CD4-positive, alpha-beta T cell (primary cell): Measurements from ENCODE around the gene RSPH10B2. TPM values are rescaled to one million over a fixed set of nuclear protein-coding genes. Genes with fewer than 3 reads are reported as not detected.
"Not testable (repeated sequence)": the region's sequence is repeated elsewhere in the genome, so short reads cannot be mapped to it uniquely, and the experiment has no call there.

Experiments
- ATAC-seq: fragments of 200-7000 bp; cut with Tn5 transposase; one replicate; pipeline ENCODE4 v1.10.0; 2022; ENCODE audit warnings: mild to moderate bottlenecking; ENCODE audit not compliant: poor library complexity
- CTCF ChIA-PET: fragments of 350-600 bp; sonication (Branson Sonifier 250); formaldehyde crosslinking; loops from one replicate; lab custom pipeline; 2021; ENCODE audit warnings: antibody characterized with exemption, inconsistent platforms; lab: Charles Lee
- POLR2A ChIA-PET: fragments of 350-600 bp; sonication (Branson Sonifier 250); formaldehyde crosslinking; loops from one replicate; lab custom pipeline; 2021; ENCODE audit warnings: antibody characterized with exemption, inconsistent platforms; lab: Charles Lee
- DNase-seq, 14 experiments: peaks; one replicate each; pipeline ENCODE4 v3.0.0-alpha.2; 2013 to 2020; ENCODE audit warnings: mixed read lengths in 2 of 14
- H3K27ac ChIP-seq, 2 donors: one replicate each; pipeline versions ENCODE4 v1.5.1 to v1.7.0; 2013; ENCODE audit warnings: low read length in 2 of 2, low read depth in 1 of 2, mild to moderate bottlenecking in 1 of 2
- H3K27me3 ChIP-seq, 2 experiments: 1 replicate in 1 of 2; 2 replicates in 1 of 2; pipeline versions ENCODE4 v1.6.1 to v1.7.0; 2013; ENCODE audit warnings: low read length in 2 of 2, control low read depth in 1 of 2, mild to moderate bottlenecking in 1 of 2, moderate library complexity in 1 of 2; ENCODE audit not compliant: insufficient read depth in 2 of 2, control insufficient read depth in 1 of 2
- H3K36me3 ChIP-seq: one replicate; pipeline ENCODE4 v1.6.1; 2013; ENCODE audit warnings: low read length, control low read depth; ENCODE audit not compliant: insufficient read depth
- H3K4me1 ChIP-seq: one replicate; pipeline ENCODE4 v1.6.1; 2013; ENCODE audit warnings: low read length, control low read depth; ENCODE audit not compliant: insufficient read depth
- H3K4me3 ChIP-seq: one replicate; pipeline ENCODE4 v1.5.1; 2013; ENCODE audit warnings: mild to moderate bottlenecking, low read length, moderate library complexity
- H3K9me3 ChIP-seq, 2 experiments: 1 replicate in 1 of 2; 2 replicates in 1 of 2; pipeline versions ENCODE4 v1.6.1 to v1.7.0; 2013; ENCODE audit warnings: low read length in 2 of 2, mild to moderate bottlenecking in 2 of 2, control low read depth in 1 of 2, moderate library complexity in 1 of 2; ENCODE audit not compliant: control insufficient read depth in 1 of 2, insufficient read depth in 1 of 2
- H3K27ac Mint-ChIP-seq: one replicate; pipeline ENCODE4 v1.8.0; 2020; ENCODE audit warnings: mixed read lengths
- H3K27me3 Mint-ChIP-seq: one replicate; pipeline ENCODE4 v1.8.0; 2021; ENCODE audit warnings: mixed read lengths
- H3K36me3 Mint-ChIP-seq: one replicate; pipeline ENCODE4 v1.8.0; 2021; ENCODE audit warnings: low read depth, mixed read lengths
- H3K4me1 Mint-ChIP-seq: one replicate; pipeline ENCODE4 v1.8.0; 2021; ENCODE audit warnings: low read depth, mixed read lengths
- H3K4me3 Mint-ChIP-seq: one replicate; pipeline ENCODE4 v1.8.0; 2020; ENCODE audit warnings: mild to moderate bottlenecking, mixed read lengths
- H3K9me3 Mint-ChIP-seq: one replicate; pipeline ENCODE4 v1.8.0; 2020; ENCODE audit warnings: mixed read lengths
- intact Hi-C, 2 experiments: fragments of 100-400 bp; cut with DNase I in 1 of 2; cut with micrococcal nuclease in 1 of 2; formaldehyde crosslinking; loops; one replicate each; pipeline versions ENCODE4 v1.15.1 to v1.9.0; 2023 to 2025; cut with DNase I, micrococcal nuclease
- total RNA-seq, 174 experiments: library from RNA in 2 of 174; stranded (reverse) in 2 of 174; gene quantifications; one replicate each; pipeline ENCODE4 v1.2.3 and lab custom pipeline; 2021 to 2026

RSPH10B2 gene
- total RNA-seq, 2 experiments from 2014 or later: not detected

GRCh38 chr7:6800331-6800730 lies 46.4 kb downstream of the RSPH10B2 start:
- DNase-seq, H3K9me3 ChIP-seq, CTCF ChIA-PET, ATAC-seq, H3K27me3 ChIP-seq, POLR2A ChIA-PET, H3K4me3 Mint-ChIP-seq, H3K9me3 Mint-ChIP-seq, H3K4me1 ChIP-seq, H3K27me3 Mint-ChIP-seq, intact Hi-C loops, H3K4me3 ChIP-seq, H3K36me3 Mint-ChIP-seq, H3K36me3 ChIP-seq, H3K4me1 Mint-ChIP-seq, H3K27ac ChIP-seq, H3K27ac Mint-ChIP-seq: not testable (repeated sequence)

- DNase-seq, H3K9me3 ChIP-seq, CTCF ChIA-PET, intact Hi-C loops, H3K4me1 ChIP-seq, H3K27me3 ChIP-seq, H3K36me3 Mint-ChIP-seq, H3K27me3 Mint-ChIP-seq, H3K36me3 ChIP-seq, H3K4me3 Mint-ChIP-seq, H3K4me3 ChIP-seq, H3K27ac Mint-ChIP-seq, H3K27ac ChIP-seq, ATAC-seq, H3K4me1 Mint-ChIP-seq, H3K9me3 Mint-ChIP-seq: not testable (repeated sequence)
- POLR2A ChIA-PET: interaction anchor here (0.6 kb wide), 1 partner anchor 961 kb away, joined by 3 read pairs; no protein-coding TSS in a partner anchor
Observed at GRCh38 chr7:6807393-6807918, 53.6 kb downstream of the RSPH10B2 start.

- H3K36me3 ChIP-seq, H3K27me3 Mint-ChIP-seq, H3K9me3 Mint-ChIP-seq, H3K27me3 ChIP-seq, H3K4me1 Mint-ChIP-seq, H3K4me1 ChIP-seq, H3K4me3 Mint-ChIP-seq, H3K27ac ChIP-seq, intact Hi-C loops, CTCF ChIA-PET, H3K9me3 ChIP-seq, H3K4me3 ChIP-seq, ATAC-seq, DNase-seq, H3K36me3 Mint-ChIP-seq, H3K27ac Mint-ChIP-seq: not testable (repeated sequence)
- POLR2A ChIA-PET: interaction anchor here (0.6 kb wide), 1 partner anchor 961 kb away, joined by 3 read pairs; no protein-coding TSS in a partner anchor
Observed at GRCh38 chr7:6807959-6808358, 54.1 kb downstream of the RSPH10B2 start.

- CTCF ChIA-PET: not testable (repeated sequence)
Observed at GRCh38 chr7:6813011-6813410, 59.1 kb downstream of the RSPH10B2 start.

GRCh38 chr7:6815470-6815869 lies 61.6 kb downstream of the RSPH10B2 start:
- H3K27me3 Mint-ChIP-seq, DNase-seq, H3K27me3 ChIP-seq, H3K4me3 Mint-ChIP-seq, H3K4me3 ChIP-seq, ATAC-seq, H3K27ac ChIP-seq, H3K9me3 ChIP-seq, H3K4me1 ChIP-seq, POLR2A ChIA-PET, H3K27ac Mint-ChIP-seq, H3K9me3 Mint-ChIP-seq, H3K4me1 Mint-ChIP-seq, intact Hi-C loops, CTCF ChIA-PET: not testable (repeated sequence)
- H3K36me3 Mint-ChIP-seq: peaks cover 29% of the 10 kb centered on the region
- peaks cover 17% of the 10 kb centered on the region for H3K36me3 ChIP-seq

More at GRCh38 chr7:6813011-6813410, 59.1 kb downstream of the RSPH10B2 start:
- H3K4me1 ChIP-seq, H3K9me3 ChIP-seq, DNase-seq, H3K4me1 Mint-ChIP-seq, H3K27me3 ChIP-seq, H3K9me3 Mint-ChIP-seq, H3K4me3 ChIP-seq, H3K27ac Mint-ChIP-seq, ATAC-seq, intact Hi-C loops, H3K4me3 Mint-ChIP-seq, POLR2A ChIA-PET, H3K27ac ChIP-seq, H3K27me3 Mint-ChIP-seq: not testable (repeated sequence)
- H3K36me3 Mint-ChIP-seq: peaks cover 21% of the 10 kb centered on the region
- H3K36me3 ChIP-seq: peaks cover 11% of the 10 kb centered on the region

GRCh38 chr7:6821622-6822021 lies 67.7 kb downstream of the RSPH10B2 start:
- not testable (repeated sequence) for H3K9me3 Mint-ChIP-seq

GRCh38 chr7:6825236-6826125 lies 71.6 kb downstream of the RSPH10B2 start:
- CTCF ChIA-PET, intact Hi-C loops, POLR2A ChIA-PET, H3K4me1 Mint-ChIP-seq, H3K27me3 ChIP-seq, H3K27me3 Mint-ChIP-seq, H3K27ac ChIP-seq, H3K9me3 ChIP-seq, H3K36me3 Mint-ChIP-seq, H3K4me3 Mint-ChIP-seq, H3K9me3 Mint-ChIP-seq, H3K36me3 ChIP-seq, H3K4me1 ChIP-seq: not testable (repeated sequence)
- DNase-seq (peak in 1 of 14 experiments; percentile 9), ATAC-seq (peak; percentile 55)
- peak overlapping the region; percentile 85 for H3K27ac Mint-ChIP-seq
- H3K4me3 ChIP-seq: peak overlapping the region; percentile 36

More at GRCh38 chr7:6821622-6822021, 67.7 kb downstream of the RSPH10B2 start:
- peaks cover 28% of the 10 kb centered on the region for H3K36me3 Mint-ChIP-seq
- CTCF ChIA-PET, intact Hi-C loops, H3K27ac ChIP-seq, H3K4me1 ChIP-seq, ATAC-seq, H3K27me3 ChIP-seq, H3K27me3 Mint-ChIP-seq, H3K4me1 Mint-ChIP-seq, DNase-seq, H3K9me3 ChIP-seq, H3K27ac Mint-ChIP-seq, H3K4me3 ChIP-seq, POLR2A ChIA-PET: not testable (repeated sequence)
- peak overlapping the region; percentile 8 for H3K4me3 Mint-ChIP-seq
- peaks cover 14% of the 10 kb centered on the region for H3K36me3 ChIP-seq
